GM18507 (cell line): ENCODE results near the gene POLR3GL.
A peak's percentile ranks its signal among the peaks of the same experiment; 100 is the strongest.

Source experiments
- DNase-seq: peaks from one replicate; pipeline ENCODE4 v3.0.0; 2011; ENCODE audit warnings: low read depth; ENCODE audit not compliant: insufficient read length; ENCODE audit errors: extremely low spot score
- FAIRE-seq: peaks from 2 replicates; lab custom pipeline; 2011; peaks lifted over from hg19 to GRCh38; lab: Jason Lieb, UNC

The POLR3GL gene

DNA sequence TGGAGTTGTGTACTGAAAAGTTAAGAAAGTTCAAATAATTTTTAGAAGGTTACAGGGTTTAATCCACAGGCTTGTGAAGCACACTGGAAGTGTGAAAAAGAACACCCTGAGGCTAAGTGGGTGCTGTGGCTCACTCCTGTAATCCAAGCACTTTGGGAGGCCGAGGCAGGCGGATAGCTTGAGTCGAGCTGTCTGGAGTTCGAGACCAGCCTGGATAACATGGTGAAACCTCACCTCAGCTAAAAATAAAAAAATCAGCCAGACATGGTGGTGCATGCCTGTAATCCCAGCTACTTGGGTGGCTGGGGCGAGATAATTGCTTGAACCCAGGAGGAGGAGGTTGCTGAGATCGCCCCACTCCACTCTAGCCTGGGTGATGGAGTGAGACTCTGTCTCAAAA is 22.1 kb downstream of the POLR3GL start:
- FAIRE-seq (no peak), DNase-seq (no peak)

DNA sequence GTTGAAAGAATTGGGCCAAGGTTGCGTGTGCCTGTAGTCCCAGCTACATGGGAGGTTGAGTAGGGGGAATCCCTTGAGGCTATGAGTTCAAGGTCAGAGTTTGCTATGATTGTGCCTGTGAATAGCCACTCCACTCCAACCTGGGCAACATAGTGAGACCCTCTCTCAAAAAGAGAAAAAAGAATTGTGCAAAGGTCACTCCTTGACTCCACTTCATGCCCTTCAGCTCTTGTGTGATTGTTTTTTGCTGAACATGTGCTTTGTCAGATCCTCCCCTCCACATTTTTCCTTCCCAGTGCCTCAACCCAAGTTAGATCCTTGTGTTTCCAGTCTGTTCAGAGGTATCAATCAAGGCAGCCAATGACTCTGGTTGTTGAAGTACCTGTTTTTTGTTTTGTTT is 23.4 kb downstream of the POLR3GL start:
- no peak for DNase-seq
- FAIRE-seq = no peak

DNA sequence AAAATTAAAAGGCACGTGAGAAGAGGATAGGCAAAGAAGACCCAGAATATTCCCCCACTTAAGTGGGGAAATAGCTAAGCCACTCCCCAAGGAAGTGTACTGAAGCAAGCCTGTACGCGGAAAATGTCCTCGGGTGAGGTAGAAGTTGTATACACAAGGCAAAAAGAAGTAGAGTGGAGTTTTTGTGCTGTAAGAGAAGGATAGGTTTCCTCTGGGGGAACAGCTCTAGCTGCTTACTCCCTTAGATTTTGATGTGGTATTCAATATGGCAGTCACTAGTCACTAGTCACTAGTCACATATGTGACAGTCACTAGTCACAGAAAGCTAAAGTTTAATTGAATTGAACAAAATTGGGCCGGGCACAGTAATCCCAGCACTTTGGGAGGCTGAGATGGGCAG is 24.3 kb downstream of the POLR3GL start:
- DNase-seq = no peak
- FAIRE-seq = no peak

DNA sequence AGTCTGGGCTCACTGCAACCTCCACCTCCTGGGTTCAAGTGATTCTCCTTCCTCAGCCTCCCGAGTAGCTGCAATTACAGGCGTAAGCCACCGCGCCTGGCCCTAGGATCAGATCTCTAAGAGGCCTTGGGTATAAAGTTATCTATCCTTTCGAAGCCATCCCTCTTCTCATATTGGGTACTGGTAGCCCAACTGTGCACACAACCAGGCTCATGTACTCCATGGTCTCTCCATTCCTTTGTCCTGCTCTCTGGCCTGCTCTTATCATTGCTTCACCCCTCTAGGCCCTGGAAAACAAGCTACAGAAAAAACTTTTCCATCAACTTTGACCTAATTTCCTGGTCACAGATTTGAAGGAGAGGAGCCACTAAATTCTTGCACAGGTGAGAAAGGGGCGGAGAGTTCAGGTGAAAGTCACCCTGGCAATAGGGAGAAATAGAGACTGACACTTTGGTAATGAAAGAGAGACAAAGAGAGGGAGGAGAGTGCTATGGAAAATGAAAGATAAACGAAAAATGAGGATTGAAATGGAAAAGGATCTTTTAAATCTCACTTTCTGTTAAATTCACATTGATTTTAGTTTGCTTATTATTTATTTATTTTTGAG is 25.9 kb downstream of the POLR3GL start:
- FAIRE-seq = no peak

DNA sequence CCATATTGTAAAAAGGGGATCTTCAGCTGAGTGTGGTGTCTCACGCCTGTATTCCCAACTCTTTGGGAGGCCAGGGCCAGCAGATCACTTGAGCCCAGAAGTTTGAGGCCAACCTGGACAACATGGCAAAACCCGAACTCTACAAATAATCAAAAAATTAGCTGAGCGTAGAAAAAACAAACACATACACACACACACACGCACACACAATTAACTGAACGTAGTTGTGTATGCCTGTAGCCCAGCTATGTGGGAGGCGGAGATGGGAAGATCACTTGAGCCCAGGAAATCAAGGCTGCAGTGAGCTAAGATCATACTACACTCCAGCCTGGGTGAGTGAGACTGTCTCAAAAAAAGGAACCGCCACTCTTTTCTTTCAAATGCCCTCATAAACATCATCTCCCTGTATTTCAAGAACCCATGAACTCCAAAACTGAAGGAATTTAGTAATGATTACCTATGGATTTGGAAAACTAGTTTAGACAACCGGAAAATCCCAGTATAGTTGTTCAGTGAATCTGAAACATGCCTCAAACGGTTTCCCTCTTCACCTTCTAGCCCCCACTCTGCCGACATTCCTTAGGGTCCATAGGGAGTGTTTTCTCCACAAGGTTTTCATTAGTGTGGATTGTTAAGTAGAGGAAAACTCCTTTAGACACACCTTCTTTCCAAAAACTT is 27.4 kb downstream of the POLR3GL start:
- no peak for FAIRE-seq
- no peak for DNase-seq

More for the DNA sequence above, 25.9 kb downstream of the POLR3GL start:
- no peak for DNase-seq

DNA sequence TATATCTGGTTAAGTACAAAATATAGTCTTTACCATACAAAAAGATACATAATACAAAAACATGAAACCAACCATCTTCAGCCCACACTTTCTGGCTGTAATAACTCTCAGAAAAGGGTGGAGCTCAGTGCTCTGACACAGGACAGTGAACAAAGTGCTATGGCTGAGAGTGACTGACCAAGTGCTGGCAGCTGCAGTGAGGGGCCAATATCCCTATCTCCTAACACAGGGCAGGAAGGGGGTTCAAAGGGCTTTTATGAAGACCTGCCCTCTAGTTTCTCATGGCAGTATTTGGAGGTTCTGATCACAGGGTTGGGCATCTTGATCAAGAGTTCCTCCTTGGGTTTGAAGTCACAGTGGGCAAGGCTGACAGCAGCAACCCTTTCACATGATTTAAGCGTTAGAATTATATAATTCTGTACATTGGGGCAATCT is 28.0 kb downstream of the POLR3GL start:
- FAIRE-seq (no peak), DNase-seq (no peak)

DNA sequence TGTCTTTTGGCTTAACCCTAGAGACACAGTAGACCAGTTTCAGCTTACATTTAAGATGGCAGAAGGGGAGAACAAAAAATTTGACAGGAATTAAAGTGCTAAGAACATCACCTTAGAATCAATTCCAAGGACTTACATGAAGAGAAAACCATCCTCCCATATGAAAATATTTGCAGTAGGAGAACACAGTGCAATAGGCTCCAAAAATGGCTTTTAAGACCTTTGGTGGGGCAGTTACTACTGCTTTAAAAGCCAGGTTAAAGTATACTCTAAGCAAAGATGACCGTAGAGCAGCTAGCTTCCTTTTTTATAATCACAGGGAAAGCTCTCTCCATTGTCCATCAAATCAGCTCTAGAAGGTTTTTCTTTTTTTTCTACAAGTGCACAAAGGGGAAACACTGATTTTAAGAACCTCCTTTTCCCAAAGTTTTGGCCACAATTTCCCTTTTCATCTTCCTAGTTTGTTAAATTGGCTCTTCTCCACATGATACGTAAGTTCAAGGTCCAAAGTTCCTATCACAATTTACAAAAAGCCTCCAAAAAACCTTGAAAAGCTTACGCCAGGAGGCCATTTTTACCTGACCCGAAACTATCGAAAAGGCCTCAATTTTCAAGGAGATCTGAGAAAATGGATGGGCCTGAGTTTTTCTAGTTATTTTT is 28.6 kb downstream of the POLR3GL start:
- FAIRE-seq = no peak
- DNase-seq = no peak

DNA sequence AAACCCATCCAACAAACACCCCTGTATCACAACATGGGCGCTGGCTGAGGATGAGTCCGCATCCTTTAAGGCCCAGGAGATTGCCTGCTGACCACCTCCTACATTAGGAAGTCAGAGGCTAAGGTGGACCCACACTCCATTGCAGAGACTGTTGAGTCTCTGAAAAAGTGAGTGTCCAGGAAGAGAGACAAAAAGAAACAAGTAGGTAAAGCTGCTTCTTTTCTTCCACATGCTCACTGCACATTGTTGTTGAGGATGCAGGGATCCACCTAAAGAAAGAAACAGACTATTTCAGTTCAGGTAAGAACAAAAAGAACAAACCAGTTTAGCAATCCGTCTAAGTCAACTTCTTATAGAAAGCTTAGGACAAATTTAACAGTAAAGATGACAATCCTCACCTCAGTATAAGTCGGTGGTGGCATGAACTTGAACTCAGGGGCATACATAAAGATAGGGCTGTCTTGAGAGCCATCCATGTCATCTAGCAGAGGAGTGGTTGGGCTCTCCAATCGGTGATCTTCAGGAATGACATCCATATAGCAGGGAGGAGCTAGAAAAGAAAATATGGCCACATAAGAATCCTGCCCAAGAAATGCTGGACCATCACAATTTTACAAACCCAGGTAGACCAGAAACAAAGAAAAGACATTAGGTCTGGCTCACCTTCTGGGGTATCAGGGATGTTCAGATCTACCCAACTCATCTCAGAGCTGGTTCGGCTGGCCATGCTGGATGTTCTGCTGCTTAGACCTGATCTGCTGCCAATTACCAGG is 29.3 kb downstream of the POLR3GL start:
- DNase-seq (no peak), FAIRE-seq (no peak)

DNA sequence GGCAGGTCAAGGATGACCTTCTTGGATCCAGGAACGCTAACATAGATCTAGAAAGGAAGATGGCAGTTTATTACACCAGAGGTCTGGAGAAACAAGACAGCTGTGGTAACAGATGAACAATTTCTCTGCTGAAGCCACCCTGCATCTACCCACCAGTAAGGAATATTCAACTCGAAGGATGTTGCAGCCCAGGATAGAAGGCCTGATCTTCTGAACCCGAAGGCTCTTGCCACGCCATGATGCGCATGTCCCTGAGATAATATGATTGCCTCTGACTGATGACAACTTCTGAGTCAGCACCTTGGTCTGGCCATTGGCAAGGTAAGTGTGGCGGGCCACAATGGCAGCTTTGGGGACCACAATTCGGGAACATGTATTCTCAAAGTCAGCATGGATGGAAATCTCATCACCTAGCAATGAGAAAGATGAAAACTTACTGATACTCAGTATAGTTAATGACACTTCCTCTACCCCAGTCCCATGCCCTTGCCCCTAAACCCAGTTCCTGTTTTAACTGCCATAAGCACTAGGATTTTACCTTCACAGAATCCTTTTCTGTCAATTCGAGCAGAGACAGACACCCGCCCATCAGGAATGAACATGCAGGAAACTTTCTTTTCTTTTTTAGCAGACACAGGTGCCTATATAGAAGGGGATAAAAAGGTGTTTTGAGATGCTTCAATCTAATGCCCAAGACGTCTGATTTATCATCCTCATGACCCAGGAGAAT is 30.1 kb downstream of the POLR3GL start:
- no peak for DNase-seq
- no peak for FAIRE-seq

DNA sequence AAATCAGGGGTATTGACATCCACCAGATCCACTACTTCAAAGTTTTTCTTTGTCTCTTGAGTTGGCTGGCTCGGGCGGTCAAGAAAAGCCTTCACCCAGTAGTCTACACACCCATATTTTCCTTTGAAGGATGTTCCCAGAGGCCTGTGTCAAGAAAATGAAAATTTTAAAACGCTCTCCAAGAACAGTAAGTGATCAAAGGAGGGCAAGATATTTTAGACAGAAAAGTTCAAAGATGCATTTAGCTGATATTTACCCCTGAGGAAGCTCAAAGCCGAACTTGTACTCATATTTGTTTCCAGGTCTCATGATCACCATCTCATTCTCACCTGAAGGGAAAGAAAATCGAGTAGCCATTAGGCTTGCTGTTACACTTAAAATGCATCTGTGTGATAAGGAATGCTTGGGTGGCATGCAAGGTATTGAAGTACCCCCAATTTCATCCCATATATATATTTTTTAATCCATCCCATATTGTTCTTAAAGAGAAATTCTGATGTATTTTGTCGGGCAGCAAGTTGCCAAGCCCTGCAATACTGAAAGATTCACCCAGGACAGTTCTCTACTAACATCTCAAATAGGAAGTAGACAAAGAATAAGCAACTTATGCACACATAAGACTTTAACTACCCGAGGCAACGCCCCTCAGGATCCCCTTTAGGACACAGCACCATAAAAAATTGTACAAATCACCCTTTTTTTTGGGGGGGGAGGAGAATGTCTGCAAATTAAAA is 30.8 kb downstream of the POLR3GL start:
- peak; percentile 5 for FAIRE-seq
- DNase-seq = no peak

DNA sequence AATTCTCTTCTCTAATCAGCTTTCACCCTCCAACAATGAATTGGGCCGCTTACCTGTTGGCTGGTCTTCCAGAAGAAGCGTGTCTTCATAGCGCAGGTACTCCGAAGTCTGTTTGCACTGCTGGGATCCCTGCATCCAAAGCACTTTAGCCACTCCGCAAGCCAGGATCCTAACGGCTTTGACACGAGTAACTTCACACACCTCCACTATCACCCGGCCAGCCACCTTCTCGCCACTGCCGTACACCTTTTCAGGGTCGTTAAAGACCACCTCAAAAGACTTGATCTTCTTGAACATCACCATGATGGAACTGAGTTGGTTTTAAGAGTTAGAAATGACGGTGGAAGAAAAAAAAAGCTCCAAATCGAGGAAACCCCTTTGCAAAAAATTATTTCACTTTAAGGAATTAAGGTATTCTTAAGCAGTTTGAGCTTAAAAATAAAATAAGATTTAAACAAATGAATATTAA is 31.5 kb downstream of the POLR3GL start:
- DNase-seq (no peak), FAIRE-seq (no peak)

DNA sequence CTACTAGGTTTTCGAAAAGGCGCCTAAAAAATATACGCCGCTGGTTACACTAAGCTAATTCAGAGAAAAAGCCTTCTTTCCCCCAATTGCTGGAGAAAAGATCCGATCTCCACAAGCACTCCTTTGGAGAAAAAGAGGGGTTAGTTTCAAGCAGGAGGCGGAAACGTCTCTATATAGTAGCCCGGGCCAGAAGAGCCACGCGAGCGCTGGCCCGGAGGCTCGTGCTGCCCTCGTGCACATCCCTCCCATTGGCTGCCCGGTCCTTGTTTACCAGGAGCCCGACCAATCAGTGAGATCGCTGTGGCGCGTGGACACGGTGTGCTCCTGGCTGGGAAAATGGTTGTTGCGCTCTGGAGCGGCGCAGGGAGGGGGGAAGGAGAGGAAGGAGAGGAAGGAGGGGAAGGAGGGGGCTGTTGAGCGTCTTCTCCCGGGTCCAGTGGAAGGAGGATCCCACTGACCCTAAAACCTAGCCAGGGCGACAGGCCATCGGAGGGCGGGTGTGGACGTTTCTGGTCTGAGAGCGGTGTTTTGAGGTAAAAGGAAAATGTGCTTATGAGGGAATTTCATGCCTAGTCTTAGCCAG is 32.0 kb downstream of the POLR3GL start, which contains the start of gene TXNIP:
Gene TXNIP (minus strand): TSS at position 147 of the 583 bp plus-strand sequence. CDS start 313 bp downstream, outside the sequence.
- FAIRE-seq (peak; percentile 95), DNase-seq (peak; percentile 96)

DNA sequence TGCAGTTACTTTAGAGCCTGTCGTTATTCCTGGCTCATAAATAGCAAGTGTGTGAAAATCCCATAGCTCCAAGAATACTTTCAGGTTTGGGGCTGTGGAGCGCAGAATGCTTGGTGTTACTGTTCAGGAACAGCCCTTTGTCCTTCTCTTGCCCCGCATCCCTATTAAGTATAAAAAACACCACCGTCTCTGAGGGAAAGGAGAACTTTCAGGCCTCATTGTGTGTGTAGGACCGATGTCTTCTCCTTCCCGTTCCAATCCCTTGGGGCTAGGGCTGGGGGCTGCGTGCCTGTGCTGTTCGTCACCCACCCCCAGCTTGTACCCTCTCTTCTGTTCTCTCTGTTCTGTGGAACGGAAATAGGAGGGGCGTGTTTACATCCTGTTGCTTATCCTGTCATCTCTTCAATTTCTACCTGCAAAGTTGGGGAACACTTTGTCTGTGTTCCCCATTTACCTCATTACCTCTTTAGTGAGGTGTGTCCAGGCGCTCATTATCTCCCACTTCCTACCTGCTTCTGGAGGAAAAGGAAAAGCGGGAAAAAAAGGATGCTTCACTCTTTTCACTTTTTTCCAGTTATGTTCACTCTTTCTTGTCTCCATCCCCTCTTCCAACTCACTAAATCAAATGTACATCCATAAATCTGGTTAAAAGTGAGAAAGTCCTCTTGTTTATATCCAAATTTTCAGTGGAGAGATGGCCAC is 32.7 kb downstream of the POLR3GL start:
- DNase-seq (no peak), FAIRE-seq (peak; percentile 24)

DNA sequence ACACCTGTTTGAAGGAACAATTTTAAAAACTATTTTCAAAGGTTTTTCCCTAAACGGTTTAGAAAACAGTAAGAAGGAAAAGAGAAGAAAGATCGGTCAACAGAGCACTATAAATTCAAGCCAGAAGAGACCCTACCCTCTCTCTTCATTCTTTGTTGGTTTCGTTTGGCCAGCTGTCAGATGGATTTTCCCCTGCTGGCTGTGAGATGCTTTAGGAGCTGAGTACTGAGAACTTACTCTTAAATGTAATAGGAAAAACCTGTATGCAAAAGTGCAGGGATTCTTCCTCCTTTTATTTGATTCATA is 33.2 kb downstream of the POLR3GL start:
- FAIRE-seq (no peak), DNase-seq (no peak)

DNA sequence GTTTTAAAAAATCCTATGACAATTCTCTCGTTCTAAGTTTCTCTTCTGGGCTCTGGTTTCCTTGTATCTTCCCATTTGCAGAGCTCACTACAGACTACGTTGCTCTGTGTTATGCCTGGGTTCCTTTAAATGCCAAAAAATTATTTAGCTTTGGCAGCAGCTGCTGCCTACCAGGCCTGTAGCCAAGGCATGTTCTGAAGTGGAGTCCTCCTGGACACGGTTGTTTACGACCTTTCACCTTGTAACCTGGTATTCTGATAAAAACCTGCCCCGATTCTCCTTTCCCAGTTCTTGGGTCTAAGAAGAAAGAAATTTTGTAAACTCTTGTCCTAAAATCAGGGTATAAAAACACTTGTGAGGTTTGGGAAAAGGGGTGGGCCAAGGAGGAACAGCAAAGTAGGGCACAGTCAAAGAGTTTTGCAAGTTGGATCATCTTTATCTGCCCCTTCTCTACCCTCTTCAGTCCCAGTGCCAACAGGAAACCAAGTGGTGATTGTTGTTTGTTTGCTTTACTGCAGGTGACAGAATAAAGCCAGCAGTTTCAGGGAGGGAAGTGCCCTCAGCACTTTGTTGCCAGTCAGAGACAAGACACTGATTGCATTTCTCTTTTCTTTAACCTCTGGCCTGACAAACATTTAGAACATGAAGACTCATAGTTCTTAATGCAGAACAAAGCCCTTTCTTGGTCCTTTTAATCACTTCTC is 35.0 kb downstream of the POLR3GL start:
- no peak for FAIRE-seq
- DNase-seq = no peak

DNA sequence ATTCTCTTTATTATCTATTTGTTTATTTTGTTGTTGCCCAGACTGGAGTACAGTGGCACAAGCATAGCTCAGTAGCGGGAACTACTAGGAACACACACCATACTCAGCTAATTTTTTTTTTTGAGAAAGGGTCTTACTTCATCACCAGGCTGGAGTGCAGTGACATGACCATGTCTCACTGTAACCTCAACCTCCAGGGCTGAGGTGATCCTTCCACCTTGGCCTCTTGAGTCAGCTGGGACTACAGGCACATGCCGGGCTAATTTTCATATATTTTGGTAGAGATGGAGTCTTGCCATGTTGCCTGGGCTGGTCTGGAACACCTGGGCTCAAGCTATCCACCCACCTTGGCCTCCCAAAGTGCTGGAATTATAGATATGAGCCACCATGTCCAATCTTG is 37.2 kb downstream of the POLR3GL start:
- DNase-seq (no peak), FAIRE-seq (no peak)

DNA sequence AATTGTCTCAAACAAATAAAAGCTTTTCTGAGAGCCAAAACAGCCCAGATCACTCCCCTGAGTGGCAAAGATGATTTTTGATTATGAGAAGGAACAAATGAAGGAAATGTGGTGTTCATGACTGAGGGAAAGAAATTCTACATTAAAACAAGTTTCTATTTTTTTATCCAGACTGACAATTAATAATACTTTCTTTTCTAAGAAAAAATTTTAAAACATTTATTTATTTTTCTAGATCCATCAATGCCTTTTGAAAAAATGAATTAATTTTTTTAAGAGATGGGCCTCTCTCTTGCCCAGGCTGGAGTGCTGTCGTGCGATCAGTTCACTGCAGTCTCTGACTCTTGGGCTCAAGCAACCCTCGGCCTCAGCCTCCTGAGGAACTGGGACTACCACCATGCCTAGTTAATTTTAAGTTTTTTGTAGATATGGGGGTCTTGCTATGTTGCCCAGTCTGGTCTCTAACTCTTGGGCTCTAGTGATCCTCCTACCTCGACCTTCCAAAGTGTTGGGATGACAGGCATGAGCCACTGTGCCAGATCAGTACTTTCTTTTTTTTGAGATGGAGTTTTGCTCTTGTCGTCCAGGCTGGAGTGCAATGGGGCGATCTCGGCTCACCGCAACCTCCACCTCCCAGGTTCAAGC is 43.1 kb downstream of the POLR3GL start:
- DNase-seq (no peak), FAIRE-seq (no peak)
